GM13976 (cell line): Measurements from ENCODE around the gene CYLD.

Experiments used
- DNase-seq: peaks from one replicate; pipeline ENCODE4 v3.0.0; 2012; ENCODE audit warnings: low spot score
- in situ Hi-C: fragments of 300-500 bp; cut with MboI; formaldehyde crosslinking; loops from one replicate; pipeline ENCODE4 v1.12.0; 2022; ENCODE audit warnings: low sequenced_read_pairs, mixed read lengths, inconsistent platforms; ENCODE audit not compliant: unreplicated experiment
- TF ChIP-seq, protein P1 (sequence below): IDR thresholded peaks from 2 replicates; pipeline ENCODE4 v1.5.1; 2012; ENCODE audit warnings: borderline replicate concordance, mild to moderate bottlenecking; ENCODE audit not compliant: insufficient read depth; ENCODE audit errors: extremely low read depth, missing control alignments, control extremely low read depth

Gene CYLD

DNA sequence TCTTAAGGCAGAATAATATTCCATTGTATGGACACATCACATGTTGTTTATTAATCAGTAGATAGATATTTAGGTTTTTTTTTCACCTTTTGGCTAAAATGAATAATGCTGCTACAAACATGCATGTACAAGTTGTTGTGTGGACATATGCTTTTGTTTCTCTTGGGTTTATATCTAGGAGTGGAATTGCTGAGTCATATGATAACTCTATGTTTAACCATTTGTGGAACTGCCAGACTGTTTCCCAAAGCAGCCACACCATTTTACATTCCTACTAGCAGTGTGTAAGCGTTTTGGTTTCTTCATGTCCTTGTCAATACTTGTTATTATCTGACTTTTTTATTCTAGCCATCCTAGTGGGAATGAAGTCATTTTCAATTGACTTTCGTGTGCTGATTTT is 21.3 kb downstream of the CYLD start:
- in situ Hi-C loops, result no loop called here
- TF ChIP-seq, protein P1, sequence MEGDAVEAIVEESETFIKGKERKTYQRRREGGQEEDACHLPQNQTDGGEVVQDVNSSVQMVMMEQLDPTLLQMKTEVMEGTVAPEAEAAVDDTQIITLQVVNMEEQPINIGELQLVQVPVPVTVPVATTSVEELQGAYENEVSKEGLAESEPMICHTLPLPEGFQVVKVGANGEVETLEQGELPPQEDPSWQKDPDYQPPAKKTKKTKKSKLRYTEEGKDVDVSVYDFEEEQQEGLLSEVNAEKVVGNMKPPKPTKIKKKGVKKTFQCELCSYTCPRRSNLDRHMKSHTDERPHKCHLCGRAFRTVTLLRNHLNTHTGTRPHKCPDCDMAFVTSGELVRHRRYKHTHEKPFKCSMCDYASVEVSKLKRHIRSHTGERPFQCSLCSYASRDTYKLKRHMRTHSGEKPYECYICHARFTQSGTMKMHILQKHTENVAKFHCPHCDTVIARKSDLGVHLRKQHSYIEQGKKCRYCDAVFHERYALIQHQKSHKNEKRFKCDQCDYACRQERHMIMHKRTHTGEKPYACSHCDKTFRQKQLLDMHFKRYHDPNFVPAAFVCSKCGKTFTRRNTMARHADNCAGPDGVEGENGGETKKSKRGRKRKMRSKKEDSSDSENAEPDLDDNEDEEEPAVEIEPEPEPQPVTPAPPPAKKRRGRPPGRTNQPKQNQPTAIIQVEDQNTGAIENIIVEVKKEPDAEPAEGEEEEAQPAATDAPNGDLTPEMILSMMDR, result no peak
- DNase-seq, result no peak

DNA sequence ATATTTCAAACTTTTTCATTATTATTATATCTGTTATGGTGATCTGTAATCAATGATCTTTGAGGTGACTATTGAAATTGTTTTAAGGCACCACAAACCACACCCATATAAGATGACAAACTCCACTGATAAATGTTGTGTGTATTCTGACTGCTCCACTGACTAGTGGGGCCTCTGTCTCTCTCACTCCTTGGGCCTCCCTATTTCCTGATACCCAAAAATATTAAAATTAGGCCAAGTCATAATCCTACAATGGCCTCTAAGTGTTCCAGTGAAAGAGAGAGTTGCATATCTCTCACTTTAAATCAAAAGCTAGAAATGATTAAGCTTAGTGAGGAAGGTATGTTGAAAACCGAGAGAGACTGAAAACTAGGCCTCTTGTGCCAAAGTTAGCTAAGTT is 23.4 kb downstream of the CYLD start:
- in situ Hi-C loops, result no loop called here
- DNase-seq, result no peak
- TF ChIP-seq, protein P1, result no peak

DNA sequence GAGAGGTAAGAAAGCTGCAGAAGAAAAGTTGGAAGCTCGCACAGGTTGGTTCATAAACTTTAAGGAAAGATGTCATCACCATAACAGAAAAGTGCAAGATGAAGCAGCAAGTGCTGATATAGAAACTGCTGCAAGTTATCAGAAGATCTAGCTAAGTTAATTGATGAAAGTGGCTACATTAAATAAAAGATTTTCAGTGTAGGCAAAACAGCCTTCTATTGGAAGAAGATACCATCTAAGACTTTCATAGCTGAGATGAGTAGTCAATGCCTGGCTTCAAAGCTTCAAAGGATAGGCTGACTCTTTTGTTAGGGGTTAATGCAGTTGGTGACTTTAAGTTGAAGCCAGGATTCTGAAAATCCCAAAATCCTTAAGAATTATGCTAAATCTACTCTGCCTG is 24.0 kb downstream of the CYLD start:
- TF ChIP-seq, protein P1, result no peak
- in situ Hi-C loops, result no loop called here
- DNase-seq, result no peak

DNA sequence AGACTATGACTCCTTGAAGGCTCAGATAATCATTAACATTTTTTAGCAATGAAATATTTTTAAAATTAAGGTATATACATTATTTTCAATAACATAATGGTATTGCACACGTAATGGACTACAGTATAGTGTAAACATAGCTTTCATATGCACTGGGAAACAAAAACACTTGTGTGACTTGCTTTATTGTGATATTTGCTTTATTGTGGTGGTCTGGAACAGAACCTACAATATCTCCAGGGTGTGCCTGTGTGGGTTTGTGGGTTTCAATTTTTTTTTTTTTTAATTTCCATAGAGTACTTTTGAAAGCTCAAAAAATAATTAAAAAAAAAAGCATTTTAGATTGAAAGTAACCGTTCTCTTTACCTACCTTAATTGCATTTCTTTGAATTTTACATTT is 25.3 kb downstream of the CYLD start:
- DNase-seq, result no peak
- in situ Hi-C loops, result no loop called here
- TF ChIP-seq, protein P1, result no peak

DNA sequence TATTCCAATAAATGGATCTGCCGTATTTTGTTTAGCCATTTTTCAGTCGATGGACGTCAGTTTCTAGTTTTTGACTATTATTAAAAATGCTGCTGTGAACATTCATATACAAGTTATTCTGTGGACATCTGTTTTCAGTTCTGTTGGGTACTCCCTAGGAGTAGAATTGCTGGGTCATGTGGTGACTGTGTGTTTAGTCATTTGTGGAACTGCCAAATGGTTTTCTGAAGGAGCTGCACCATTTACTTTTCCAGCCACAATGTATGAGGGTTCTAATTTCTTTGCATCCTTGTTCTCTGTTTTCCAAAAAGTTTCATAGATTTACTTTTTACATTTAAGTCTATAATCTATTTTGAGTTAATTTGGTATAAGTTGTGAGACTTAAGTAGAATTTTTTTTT is 29.5 kb downstream of the CYLD start:
- TF ChIP-seq, protein P1, result no peak
- DNase-seq, result no peak
- in situ Hi-C loops, result no loop called here

DNA sequence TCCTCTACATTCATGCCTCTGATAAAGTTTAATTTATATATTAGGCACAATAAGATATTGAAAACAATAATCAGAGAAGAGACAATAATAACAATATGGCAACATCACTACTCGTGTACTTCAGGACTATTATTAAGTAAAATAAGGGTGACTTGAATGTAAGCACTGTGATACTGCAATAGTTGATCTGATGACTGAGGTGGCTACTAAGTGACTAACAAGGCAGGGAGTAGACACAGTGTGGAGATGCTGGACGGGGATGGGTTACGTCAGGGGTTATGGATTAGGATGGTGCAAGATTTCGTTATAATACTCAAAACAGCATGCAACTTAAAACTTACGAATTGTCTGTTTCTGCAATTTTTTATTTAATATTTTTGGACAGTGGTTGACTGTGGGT is 32.5 kb downstream of the CYLD start:
- in situ Hi-C loops, result no loop called here
- TF ChIP-seq, protein P1, result no peak
- DNase-seq, result no peak

DNA sequence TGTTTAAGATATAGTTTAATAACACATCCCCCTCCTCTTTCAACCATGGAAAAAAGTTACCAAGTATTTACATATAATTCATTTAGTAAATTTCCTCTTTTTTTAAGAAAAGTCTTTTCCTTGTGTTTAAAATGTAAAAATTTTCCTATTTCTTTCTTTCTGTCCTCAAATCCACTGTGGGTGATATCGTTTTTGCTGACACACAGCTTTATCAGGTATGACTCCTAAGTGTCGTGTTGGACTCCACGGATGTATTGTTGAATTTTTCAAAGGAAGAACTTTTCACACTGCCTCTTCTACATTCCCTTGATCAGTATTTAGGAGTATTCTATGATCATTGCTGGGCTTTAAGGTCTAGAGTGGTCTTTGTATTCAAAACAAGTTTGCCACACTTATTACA is 33.1 kb downstream of the CYLD start:
- in situ Hi-C loops, result no loop called here
- DNase-seq, result no peak
- TF ChIP-seq, protein P1, result no peak
